Activated gamma-delta T cell treated with anti-CD3 and anti-CD28 coated beads, Interleukin-2, amount 50 U/mL, for 16 hours (primary cell): ENCODE results near the gene MEIS3.
"Not testable (repeated sequence)": the region's sequence is repeated elsewhere in the genome, so short reads cannot be mapped to it uniquely, and the experiment has no call there.

ENCODE experiments used
- DNase-seq: peaks from one replicate; pipeline ENCODE4 v3.0.0-alpha.2; 2020; ENCODE audit warnings: low read depth

MEIS3 gene

DNA sequence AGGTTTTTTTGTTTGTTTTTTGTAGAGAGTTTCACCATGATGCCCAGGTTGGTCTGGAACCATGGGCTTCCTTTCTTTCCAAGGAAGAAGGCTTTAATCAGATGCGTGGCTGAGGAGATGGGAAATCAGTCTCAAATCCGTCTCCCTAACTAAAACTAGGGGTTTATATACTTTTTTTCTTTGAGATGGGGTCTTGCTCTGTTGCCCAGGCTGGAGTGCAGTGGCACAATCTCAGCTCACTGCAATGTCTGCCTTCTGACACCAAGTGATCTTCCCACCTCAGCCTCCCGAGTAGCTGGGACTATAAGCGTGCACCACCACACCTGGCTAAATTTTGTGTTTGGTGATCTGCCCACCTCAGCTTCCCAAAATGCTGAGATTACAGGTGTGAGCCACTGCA, 34.8 kb downstream of the MEIS3 start:
- DNase-seq, result not testable (repeated sequence)

DNA sequence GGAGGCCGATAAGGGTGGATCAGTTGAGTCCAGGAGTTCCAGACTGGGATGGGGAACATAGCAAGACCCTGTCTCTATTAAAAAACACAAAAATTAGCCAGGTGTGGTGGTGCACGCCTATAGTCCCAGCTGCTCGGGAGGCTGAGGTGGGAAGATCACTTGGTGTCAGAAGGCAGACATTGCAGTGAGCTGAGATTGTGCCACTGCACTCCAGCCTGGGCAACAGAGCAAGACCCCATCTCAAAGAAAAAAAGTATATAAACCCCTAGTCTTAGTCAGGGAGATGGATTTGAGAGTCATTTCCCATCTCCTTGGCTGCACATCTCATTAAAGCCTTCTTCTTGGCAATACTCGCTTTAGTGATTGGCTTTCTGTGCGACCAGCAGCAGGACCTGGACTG, 35.4 kb downstream of the MEIS3 start:
- not testable (repeated sequence) for DNase-seq

DNA sequence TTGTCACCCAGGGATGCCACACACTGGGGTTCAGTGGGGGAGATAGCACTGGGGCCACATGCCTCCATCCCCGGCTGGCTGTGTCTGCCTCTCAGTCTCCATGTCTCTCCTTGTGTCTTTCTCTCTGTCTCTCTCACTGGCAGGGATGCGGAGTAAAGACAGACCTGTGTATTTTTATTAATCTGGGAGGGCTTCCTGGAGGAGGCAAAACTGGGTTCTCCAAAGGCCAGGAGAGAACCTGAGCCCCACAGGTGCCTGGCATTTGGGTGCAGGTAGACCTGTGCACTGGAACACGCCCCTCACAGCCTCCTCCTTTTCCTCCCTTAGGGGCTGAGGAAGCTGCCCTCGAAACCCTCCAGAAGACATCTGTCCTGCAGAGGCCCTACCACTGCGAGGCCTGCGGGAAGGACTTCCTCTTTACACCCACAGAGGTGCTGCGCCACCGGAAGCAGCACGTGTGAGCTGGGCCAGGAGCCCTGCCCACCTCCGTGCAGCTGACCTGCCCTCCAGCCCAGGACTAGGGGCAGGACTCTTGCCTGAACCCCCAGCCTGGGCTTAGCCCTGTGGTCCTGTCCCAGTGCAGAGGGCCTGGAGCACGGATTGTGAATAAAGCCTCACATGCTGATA, 37.6 kb downstream of the MEIS3 start:
- no peak for DNase-seq

DNA sequence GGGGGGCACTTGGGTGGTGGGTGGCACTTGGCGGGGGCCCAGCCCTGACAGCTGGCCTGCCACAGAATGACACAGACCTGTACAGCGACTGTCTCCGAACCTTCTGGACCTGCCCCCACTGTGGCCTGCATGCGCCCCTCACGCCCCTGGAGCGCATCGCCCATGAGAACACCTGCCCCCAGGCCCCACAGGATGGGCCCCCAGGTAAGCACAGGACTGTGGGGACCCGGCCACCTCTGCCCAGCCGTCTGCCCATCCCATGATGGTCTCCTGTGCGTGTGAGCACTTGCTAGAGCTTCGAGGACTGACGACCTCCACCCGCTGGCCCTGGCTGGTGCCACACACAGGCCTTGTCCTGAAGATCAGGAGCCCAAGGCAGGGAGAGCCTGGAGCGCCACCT, 38.2 kb downstream of the MEIS3 start:
- no peak for DNase-seq

DNA sequence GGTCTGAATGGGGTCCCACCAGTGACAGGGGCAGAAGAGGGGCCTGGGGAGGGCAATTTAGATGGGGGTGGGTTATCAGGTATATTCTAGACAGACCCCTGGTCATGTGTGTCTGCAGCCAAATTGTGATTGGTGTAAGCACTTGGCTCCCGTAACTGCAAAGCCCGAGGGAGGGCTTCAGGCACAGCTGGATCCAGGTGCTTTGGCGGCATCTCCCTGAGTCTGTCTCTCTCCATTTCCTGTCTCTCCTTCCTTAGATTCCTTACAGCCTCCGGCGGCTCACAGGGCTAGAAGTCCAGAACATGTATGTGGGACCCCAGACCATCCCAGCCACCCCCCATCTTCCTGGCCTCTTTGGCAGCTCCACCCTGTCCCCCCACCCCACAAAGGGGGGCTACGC, 38.8 kb downstream of the MEIS3 start:
- DNase-seq, result no peak

DNA sequence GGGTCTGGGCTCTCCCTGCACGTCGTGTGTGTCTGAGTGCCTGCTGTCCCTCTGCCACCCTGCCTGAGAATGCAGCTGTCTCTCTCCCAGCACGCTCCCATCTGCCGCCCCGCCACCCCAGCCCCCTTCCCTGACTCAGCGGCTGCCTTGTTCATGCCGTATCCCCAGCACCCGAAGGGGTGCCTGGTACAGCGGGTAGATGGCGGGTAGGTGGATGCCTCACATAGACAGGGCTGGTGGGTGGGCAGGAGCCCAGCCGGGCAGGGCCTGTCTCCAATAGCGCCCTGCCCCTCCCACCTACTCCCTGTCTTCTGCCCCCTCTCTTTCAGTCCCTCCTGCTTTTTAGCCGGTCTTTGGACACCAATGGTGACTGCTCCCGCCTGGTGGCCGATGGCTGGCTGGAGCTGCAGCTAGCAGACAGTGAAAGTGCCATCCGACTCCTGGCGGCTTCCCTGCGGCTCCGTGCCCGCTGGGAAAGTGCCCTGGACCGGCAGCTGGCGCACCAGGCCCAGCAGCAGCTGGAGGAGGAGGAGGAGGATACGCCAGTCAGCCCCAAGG, 39.9 kb downstream of the MEIS3 start:
- no peak for DNase-seq

DNA sequence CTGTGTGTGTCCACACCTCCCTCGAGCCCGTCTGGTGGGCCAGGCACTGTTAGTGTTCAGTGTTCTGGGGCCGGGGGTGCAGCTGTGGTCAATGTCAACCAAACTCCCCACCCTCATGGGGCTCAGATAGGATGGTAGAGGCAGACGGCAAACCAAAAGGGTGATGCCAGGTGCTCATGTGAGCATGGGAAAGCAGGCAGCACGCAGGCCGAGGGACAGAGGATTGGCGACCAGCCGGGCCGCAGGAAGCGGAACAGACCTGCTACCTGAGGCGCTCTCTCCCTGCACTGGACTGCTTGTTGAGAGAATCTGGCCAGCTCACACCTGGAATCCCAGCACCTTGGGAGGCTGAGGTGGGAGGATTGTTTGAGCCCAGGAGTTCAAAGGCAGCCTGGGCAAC, 41.1 kb downstream of the MEIS3 start:
- DNase-seq, result no peak

DNA sequence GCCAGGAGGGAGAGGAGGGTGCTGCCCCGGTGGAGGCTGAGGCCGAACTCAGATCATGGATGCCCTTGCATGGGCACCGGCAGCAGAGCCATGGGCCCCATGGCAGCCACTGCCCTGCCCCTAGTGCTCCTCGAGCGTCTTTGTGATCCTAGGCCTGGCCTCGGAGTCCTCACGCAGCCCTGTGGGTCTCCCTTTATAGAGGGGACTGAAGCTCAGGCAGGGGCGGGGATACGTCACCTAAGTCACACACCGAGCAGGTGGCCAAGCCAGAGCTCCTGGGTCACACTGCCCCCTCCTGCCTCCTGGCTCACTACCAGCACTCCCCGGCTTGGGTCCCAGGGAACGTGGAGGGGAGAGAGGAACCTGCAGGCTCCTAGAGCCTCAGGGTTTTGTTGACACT, 41.5 kb downstream of the MEIS3 start:
- DNase-seq, result no peak

DNA sequence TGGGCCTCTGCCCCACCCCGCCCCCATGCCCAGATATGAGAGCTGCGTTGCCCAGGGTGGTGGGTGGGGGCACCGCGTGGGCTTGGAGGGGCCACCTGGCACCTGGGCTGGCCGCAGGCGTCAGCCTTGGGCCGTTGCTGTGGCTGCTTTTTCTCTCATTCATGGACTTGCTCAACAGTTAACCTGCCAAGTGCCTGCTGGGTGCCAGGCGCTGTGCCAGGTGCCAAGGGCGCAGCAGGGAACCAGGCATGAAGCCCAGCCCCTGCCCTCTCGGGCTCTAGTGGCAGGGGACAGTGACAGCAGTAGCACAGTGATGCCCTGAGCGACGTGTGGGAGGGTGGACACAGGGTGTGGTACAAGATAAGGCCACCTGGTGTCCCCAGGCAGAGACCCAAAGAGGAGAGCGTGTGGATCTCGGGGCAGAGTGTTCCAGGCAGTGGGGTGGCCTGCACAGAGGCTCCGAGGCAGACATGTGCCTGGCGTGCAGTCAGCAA, 42.1 kb downstream of the MEIS3 start:
- no peak for DNase-seq

DNA sequence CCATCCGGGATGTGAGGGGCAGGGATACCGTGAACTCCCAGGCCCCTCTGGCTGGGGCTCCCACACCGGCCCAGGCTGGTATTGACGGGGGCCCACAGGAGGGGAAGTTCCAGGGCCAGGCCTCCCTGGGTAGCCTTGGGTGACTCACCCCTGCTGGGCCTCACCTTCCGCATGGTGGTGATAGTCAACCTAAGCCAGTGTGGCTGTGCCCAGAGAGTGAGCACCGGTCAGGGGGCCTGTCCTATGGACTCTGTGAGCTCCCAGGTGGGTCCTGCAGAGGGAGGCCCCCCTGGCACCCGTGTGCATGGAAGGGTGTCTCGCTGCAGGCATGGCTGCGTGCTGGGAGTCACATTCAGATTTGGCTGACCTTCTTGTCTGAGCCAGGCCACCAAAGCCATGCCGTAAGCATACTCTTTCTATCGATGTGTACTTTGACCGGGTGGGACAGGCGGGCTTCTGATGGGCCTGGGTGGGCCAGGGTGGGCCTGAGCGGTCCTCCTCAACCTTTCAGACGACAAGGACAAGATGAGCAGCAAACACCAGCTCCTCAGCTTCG, 42.7 kb downstream of the MEIS3 start:
- no peak for DNase-seq

DNA sequence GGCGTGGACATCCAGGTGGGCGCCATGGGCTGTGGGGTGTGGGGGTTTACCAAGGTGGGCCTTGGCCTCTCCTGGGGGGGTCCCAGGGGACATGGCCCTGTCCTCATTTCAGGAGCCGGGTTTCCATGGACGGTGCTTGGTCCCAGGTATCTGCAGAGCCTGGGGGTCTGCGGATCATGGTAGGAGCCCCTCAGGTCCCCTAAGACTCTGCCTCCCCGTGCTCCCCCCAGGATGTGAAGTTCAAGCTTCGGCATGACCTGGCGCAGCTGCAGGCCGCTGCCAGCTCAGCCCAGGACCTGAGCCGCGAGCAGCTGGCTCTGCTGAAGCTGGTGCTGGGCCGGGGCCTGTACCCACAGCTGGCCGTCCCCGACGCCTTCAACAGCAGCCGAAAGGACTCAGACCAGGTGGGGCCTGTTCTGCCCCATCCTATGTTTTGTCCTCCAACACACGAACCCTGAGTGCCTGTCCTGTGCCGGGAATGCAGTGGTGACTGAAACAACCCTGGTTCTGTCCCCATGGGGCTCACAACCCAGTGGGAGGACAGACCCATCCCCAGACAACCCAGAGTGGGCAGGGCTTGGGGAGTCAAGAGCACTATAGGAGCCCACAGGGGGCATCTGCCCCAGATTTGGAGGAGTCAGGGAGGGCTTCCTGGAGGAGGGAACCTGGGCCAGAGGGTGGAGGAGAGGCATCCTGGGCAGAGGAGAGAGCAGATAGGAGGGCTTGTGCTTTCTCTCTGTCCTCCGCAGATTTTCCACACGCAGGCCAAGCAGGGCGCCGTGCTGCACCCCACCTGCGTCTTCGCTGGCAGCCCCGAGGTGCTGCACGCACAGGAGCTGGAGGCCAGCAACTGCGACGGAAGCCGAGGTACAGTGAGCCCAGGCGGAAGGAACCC, 43.4 kb downstream of the MEIS3 start:
- DNase-seq, result no peak

DNA sequence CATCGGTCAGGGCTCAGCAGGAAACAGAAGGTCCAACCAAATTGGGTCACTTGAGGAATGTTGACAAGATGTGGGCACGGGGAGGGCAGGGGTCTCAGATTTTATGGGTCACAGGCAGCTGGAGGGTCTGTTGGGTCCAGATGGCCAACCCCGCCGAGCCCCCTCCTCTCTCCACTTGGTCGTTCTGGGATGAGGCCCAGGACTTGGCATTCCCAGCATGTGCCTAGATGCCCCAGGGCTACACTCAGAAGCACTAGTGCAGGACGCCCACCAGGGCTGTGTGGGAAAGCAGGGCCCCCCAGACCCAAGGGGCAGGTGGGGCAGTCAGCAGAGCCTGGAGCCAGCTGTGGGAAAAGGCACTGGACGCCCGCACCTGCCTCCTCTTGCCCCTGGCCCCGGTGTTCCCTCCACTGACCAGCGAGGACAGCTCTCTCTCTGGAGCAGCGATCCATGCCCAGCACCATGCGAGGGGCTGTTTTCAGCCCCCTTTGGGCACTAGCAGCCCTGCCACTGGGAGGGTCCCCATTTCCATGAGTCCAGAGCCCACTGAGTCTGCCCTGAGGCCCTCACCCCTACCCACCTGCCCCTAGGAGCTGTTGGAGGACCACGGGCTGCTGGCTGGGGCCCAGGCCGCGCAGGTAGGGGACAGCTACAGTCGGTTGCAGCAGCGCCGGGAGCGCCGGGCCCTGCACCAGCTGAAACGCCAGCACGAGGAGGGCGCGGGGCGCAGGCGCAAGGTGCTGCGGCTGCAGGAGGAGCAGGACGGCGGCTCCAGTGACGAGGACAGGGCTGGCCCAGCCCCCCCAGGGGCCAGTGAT, 44.2 kb downstream of the MEIS3 start:
- no peak for DNase-seq

DNA sequence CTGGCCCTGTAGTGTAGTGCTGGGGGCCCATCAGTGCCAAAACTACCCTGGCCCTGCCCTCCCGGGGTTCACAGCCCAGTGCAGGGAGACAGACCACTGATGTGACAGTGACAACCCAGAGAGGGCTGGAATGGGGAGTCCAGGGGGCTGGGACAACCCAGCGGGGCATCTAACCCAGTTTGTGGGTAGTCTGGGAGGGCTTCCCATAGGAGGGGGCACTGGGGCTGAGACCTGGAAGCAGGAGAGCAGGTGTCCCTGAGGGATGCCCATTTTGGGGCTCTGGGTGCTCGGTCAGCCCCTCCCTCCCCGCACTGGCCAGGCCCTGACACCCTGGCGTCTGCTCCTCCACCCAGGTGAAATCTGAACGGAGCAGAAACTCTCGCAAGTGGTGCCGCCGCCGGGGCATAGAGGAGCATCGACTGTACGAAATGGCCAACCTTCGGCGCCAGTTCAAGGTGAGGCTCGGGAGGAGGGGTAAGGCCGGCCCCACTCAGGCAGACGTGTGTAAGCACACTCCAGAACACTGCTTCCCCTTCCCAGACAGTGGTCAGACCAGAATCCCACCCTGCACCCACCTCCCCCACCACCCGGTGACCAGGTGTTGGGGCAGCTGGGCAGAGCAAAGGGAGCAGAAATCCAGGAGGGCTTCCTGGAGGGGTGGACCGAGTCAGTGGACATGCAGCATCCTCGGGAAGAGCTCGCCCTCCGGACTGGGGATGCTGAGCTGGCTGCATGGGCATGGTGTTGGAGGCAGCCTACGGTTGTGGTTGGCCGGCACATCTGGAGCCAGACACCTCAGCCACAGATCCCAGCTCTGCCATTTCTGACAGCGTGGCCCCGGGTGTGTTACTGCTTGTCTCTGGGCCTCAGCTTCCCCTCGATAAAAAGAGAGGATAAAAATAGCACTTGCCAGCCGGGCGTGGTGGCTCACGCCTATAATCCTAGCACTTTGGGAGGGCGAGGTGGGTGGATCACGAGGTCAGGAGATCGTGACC, 45.8 kb downstream of the MEIS3 start:
- no peak for DNase-seq

DNA sequence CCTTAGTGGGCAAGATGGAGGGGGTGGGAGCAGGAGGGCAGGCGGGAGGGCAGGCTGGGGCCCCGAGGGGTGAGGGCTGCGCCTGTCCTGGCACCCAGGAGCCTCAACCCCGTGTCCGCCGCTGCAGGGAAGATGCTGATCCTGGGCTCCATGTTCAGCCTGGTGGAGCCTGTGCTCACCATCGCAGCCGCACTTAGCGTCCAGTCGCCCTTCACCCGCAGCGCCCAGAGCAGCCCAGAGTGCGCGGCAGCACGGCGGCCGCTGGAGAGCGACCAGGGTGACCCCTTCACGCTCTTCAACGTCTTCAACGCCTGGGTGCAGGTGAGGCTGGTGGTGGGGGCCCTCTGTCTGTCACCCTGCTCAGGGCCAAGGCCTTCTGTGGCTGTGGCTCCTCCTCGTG, 46.7 kb downstream of the MEIS3 start:
- DNase-seq, result no peak

DNA sequence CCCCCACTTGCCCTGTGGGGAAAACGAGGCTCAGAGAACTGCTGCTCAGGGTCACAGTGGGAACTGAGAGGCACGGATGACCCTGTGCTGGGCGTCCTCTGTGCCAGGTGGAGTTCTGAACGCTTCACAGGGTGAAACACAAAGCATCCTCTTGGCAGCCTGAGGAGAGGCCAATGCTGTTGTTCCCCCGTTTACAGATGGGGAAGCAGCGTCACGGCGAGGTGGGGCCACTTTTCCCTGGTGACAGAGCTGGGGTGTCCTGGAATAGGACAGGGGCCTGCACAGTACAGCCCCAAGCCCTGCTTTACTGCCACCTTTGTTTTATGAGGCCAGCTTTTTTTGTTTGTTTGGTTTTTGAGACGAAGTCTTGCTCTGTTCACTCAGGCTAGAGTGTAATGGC, 48.1 kb downstream of the MEIS3 start:
- DNase-seq, result no peak

DNA sequence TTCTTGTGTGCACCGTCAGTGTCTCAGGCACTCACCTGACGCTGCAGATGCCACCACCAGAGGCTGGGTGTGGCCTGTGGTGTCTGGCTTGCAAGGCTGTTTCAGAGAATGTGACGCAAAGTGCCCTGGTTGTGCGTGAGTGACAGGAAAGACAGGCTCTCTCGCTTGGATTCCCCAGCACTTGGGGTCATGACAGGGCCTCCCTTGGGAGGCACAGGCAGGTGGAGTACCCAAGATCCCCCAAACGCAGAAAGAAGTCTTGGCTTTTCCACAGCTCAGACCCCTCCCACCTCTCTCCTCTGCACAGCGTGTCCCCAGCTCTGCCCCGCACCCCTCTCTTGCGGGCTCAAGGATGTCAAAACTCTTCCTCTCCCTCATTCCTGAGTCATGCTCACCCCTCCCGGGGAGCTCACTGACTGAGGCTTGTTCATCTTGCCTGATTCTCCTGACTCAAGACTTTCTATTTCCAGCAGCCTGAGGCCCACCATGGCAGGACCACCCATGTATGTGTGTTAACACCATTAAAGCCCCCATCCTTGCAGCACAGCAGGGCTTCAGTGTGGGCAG, 49.2 kb downstream of the MEIS3 start:
- DNase-seq, result no peak

DNA sequence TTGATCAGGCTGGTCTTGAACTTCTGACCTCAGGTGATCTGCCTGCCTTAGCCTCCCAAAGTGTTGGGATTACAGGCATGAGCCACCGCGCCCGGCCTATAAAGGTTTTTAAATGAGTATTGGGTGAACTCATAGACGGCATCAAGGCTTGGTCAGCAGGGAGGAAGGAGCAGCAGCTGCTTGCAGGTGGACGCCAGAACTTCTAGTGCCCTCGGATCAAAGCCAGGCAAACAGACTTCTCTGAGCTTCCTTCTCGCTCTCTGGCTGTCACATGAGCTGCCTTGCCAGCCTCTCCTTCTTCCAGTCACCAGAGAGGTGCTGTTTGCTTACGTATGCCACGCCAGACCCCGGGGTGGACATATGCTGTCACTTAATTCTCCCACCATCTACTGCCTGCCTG, 53.9 kb downstream of the MEIS3 start:
- not testable (repeated sequence) for DNase-seq

DNA sequence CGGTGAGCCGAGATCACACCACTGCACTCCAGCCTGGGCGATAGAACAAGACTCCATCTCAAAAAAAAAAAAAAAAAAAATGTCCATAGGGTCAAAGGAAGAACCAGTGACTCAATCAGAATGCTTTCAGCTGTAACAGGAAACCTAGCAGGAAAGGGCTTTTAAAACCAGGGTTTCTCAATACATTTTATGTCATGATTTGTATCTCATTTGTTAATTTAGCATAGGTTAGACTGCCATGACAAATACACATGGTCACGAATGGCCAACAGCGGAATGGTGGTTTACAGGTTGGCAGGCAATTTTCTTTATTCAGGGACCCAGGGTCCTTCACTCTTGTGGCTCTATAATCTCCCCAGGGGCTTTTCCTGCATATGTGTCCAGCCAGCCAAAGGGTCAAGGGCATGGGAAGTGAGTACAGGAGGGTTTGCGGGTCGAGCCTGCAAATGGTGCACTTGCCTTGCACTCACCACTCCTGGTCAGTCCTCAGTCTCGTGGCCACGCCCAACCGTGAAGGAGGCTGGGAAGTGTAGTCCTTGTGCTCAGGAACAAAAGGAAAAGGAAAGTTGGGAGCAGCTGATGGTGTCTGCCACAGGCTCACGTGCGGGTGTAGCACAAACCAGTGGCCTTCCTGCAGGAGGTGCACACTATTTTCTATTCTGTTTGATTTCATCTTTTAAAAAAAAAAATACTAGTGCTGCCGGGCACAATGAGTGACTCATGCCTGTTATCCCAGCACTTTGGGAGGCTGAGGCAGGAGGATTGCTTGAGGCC, 55.4 kb downstream of the MEIS3 start:
- DNase-seq, result no peak

DNA sequence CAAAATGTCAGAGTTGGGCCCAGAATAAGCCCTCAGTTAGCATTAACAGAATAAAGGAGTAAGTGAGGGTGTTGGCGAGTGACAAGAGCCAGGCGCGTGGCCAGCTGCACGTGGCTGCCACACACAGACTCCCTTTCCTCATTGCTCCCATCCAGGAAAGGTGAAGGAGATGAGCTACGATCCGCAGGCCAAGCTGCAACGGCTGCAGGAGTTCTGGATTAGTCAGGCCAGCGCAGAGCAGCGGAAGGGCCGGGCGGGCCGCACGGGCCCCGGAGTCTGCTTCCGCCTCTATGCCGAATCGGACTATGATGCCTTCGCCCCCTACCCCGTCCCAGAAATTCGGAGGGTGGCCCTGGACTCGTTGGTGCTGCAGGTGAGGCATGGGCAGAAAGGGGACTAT, 57.0 kb downstream of the MEIS3 start:
- no peak for DNase-seq

DNA sequence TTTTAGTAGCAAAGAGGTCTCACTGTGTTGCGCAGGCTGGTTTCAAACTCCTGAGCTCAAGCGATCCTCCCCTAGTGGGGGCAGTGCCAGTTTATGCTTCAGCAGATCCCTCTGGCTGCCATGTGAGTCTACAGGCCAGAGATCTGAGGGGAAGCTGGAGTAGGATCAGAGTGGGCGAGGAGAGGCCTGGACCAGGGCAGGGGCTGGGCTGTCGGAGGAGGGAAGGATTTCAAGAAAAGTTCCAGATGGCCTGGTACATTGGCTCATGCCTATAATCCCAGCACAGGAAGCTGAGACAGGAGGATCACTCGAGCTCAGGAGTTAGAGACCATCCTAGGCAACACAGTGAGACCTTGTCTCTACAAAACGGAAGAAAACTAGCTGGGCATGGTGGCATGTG, 60.4 kb downstream of the MEIS3 start:
- no peak for DNase-seq
